Upper lobe of left lung (tissue), 4 donors: ENCODE data around the gene CARMIL3.

Source experiments
- EP300 ChIP-seq, 4 donors: sonication (generic); formaldehyde crosslinking; IDR thresholded peaks; one replicate each; pipeline ENCODE4 v1.5.1; 2017; ENCODE audit warnings: antibody characterized with exemption in 4 of 4, control low read depth in 2 of 4
- POLR2A ChIP-seq, 4 donors: fragments of 450-650 bp; IDR thresholded peaks; one replicate each; pipeline ENCODE4 v1.5.1; 2016 to 2017; ENCODE audit warnings: antibody characterized with exemption in 4 of 4, mild to moderate bottlenecking in 2 of 4
- POLR2AphosphoS5 ChIP-seq, 2 donors: sonication (generic); formaldehyde crosslinking; IDR thresholded peaks; one replicate each; pipeline ENCODE4 v1.5.1; 2017; ENCODE audit warnings: antibody characterized with exemption in 2 of 2
- TF ChIP-seq, protein P1 (sequence below), 6 experiments: fragments of 450-650 bp in 4 of 6; fragments of 200-600 bp in 2 of 6; sonication (generic) in 2 of 6; IDR thresholded peaks; one replicate each; pipeline ENCODE4 v1.5.1; 2016 to 2019; ENCODE audit warnings: antibody characterized with exemption in 6 of 6

DNA sequence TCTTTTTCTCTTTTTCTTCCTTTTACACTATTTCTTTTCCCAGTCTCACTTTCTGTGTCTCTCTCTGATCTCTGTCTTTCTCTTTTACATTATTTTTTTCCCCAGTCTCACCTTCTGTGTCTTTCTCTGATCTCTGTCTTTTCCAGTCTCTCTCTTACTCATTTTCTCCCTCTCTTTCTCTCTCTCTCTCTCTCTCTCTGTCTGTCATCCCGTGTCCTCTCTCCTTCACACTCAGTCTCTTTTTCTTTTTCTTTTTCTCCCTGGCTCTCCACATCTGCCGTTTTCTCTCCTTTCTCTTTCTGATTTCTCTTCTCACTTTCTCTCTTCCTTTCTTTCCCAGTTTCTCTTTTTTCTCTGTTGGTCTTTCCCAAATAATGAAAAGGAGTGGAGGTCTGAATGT, 40.8 kb upstream of the CARMIL3 start:
- TF ChIP-seq, protein P1, sequence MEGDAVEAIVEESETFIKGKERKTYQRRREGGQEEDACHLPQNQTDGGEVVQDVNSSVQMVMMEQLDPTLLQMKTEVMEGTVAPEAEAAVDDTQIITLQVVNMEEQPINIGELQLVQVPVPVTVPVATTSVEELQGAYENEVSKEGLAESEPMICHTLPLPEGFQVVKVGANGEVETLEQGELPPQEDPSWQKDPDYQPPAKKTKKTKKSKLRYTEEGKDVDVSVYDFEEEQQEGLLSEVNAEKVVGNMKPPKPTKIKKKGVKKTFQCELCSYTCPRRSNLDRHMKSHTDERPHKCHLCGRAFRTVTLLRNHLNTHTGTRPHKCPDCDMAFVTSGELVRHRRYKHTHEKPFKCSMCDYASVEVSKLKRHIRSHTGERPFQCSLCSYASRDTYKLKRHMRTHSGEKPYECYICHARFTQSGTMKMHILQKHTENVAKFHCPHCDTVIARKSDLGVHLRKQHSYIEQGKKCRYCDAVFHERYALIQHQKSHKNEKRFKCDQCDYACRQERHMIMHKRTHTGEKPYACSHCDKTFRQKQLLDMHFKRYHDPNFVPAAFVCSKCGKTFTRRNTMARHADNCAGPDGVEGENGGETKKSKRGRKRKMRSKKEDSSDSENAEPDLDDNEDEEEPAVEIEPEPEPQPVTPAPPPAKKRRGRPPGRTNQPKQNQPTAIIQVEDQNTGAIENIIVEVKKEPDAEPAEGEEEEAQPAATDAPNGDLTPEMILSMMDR (IDR thresholded peaks at IDR 0.05) = no peak
- no peak for TF ChIP-seq POLR2A (IDR thresholded peaks at IDR 0.05)
- no peak for TF ChIP-seq POLR2AphosphoS5 (IDR thresholded peaks at IDR 0.05)
- TF ChIP-seq EP300 (IDR thresholded peaks at IDR 0.05) = no peak
